OCI-LY1 (cell line): Measurements from ENCODE around the gene UGCG.

Experiments used
- H2AFZ ChIP-seq: fragments of 200-600 bp; sonication (generic), shearing (Covaris generic); 2 replicates; pipeline ENCODE4 v1.6.0; 2014; ENCODE audit warnings: antibody characterized with exemption, mild to moderate bottlenecking, low read length
- H3F3A ChIP-seq: fragments of 200-600 bp; sonication (generic), shearing (Covaris generic); 2 replicates; pipeline ENCODE4 v1.6.0; 2014; ENCODE audit warnings: mild to moderate bottlenecking, antibody characterized with exemption, low read length, moderate library complexity; ENCODE audit not compliant: insufficient read depth
- H3K27ac ChIP-seq: fragments of 200-600 bp; sonication (generic); 2 replicates; pipeline ENCODE4 v1.5.1; 2014; ENCODE audit warnings: low read length, mixed run types, mild to moderate bottlenecking, low read depth; ENCODE audit not compliant: poor library complexity, severe bottlenecking
- H3K27me3 ChIP-seq: fragments of 200-600 bp; sonication (generic); 2 replicates; pipeline ENCODE4 v1.6.0; 2014; ENCODE audit warnings: antibody characterized with exemption, mild to moderate bottlenecking, low read length, moderate library complexity; ENCODE audit not compliant: insufficient read depth
- H3K36me3 ChIP-seq: fragments of 200-600 bp; sonication (generic); 2 replicates; pipeline ENCODE4 v1.6.1; 2014; ENCODE audit warnings: mild to moderate bottlenecking, antibody characterized with exemption, low read length, moderate library complexity, mixed read lengths; ENCODE audit not compliant: insufficient read depth
- H3K4me1 ChIP-seq: fragments of 200-600 bp; sonication (generic); 2 replicates; pipeline ENCODE4 v1.5.1; 2014; ENCODE audit warnings: mild to moderate bottlenecking, low read length, moderate library complexity; ENCODE audit not compliant: insufficient read depth, severe bottlenecking
- H3K4me2 ChIP-seq: fragments of 200-600 bp; sonication (generic), shearing (Covaris generic); 2 replicates; pipeline ENCODE4 v1.6.1; 2014; ENCODE audit warnings: low read length
- H3K4me3 ChIP-seq: fragments of 200-600 bp; sonication (generic); 2 replicates; pipeline ENCODE4 v1.5.1; 2014; ENCODE audit warnings: low read length, low read depth, mild to moderate bottlenecking, mixed read lengths; ENCODE audit not compliant: poor library complexity, severe bottlenecking
- H3K79me2 ChIP-seq: fragments of 200-600 bp; shearing (Covaris generic); 2 replicates; pipeline ENCODE4 v1.6.1; 2016; ENCODE audit warnings: mixed run types, low read length, mixed read lengths; ENCODE audit not compliant: insufficient read depth
- H3K9ac ChIP-seq: fragments of 200-600 bp; sonication (generic), shearing (Covaris generic); 2 replicates; pipeline ENCODE4 v1.6.1; 2014; ENCODE audit warnings: mild to moderate bottlenecking, low read length, mixed read lengths
- H3K9me2 ChIP-seq: fragments of 200-600 bp; sonication (generic), shearing (Covaris generic); 2 replicates; pipeline ENCODE4 v1.6.1; 2014; ENCODE audit warnings: low read depth, mild to moderate bottlenecking, low read length, mixed read lengths
- H3K9me3 ChIP-seq: fragments of 200-600 bp; shearing (Covaris generic); 2 replicates; pipeline ENCODE4 v1.6.1; 2014; ENCODE audit warnings: low read length, mixed read lengths
- H4K20me1 ChIP-seq: fragments of 200-600 bp; sonication (generic), shearing (Covaris generic); 2 replicates; pipeline ENCODE4 v1.6.0; 2016; ENCODE audit warnings: mild to moderate bottlenecking, low read length; ENCODE audit not compliant: insufficient read depth
- CTCF ChIP-seq: fragments of 200-600 bp; sonication (generic), shearing (Covaris generic); IDR thresholded peaks from 2 replicates; pipeline ENCODE4 v1.5.1; 2017; ENCODE audit warnings: mild to moderate bottlenecking, antibody characterized with exemption, low read length, moderate library complexity, mixed read lengths
- EZH2 ChIP-seq: fragments of 200-600 bp; sonication (generic), shearing (Covaris generic); IDR thresholded peaks from 2 replicates; pipeline ENCODE4 v1.8.0; 2017; ENCODE audit warnings: borderline replicate concordance, mixed run types, mild to moderate bottlenecking, antibody characterized with exemption, low read length, moderate library complexity, mixed read lengths

UGCG gene

GRCh38 chr9:111907147-111907546 is 10.5 kb downstream of the UGCG start:
- TF ChIP-seq EZH2, result no peak
- TF ChIP-seq CTCF, result no peak
- no peak overlapping the region for H2AFZ ChIP-seq
- peaks cover 92% of the 10 kb centered on the region for H3K79me2 ChIP-seq
- H3K9me2 ChIP-seq, result no peaks in the 10 kb centered on the region
- no peak overlapping the region for H3K27ac ChIP-seq
- H3K36me3 ChIP-seq, result 0 out of 2 replicates have a peak, but pooled peaks cover 4% of the 10 kb centered on the region
- no peaks in the 10 kb centered on the region for H4K20me1 ChIP-seq
- no peak overlapping the region for H3K4me2 ChIP-seq
- H3K27me3 ChIP-seq, result no peaks in the 10 kb centered on the region
- no peaks in the 10 kb centered on the region for H3F3A ChIP-seq
- no peak overlapping the region for H3K4me3 ChIP-seq
- H3K4me1 ChIP-seq, result peaks cover 49% of the 10 kb centered on the region
- H3K9me3 ChIP-seq, result no peaks in the 10 kb centered on the region
- H3K9ac ChIP-seq, result no peak overlapping the region

GRCh38 chr9:111909444-111909843 is 12.8 kb downstream of the UGCG start:
- Histone ChIP-seq H3K4me2 (no peak overlapping the region), H3F3A (no peaks in the 10 kb centered on the region), H3K9me3 (no peaks in the 10 kb centered on the region), H3K27ac (peak overlapping the region; percentile 37), H4K20me1 (no peaks in the 10 kb centered on the region), H3K9ac (no peak overlapping the region), H3K4me3 (no peak overlapping the region), H3K79me2 (peaks cover 95% of the 10 kb centered on the region), H2AFZ (no peak overlapping the region), H3K4me1 (peaks cover 54% of the 10 kb centered on the region), H3K27me3 (no peaks in the 10 kb centered on the region), H3K9me2 (no peaks in the 10 kb centered on the region), H3K36me3 (0 out of 2 replicates have a peak, but pooled peaks cover 4% of the 10 kb centered on the region)
- no peak for TF ChIP-seq EZH2
- no peak for TF ChIP-seq CTCF

DNA sequence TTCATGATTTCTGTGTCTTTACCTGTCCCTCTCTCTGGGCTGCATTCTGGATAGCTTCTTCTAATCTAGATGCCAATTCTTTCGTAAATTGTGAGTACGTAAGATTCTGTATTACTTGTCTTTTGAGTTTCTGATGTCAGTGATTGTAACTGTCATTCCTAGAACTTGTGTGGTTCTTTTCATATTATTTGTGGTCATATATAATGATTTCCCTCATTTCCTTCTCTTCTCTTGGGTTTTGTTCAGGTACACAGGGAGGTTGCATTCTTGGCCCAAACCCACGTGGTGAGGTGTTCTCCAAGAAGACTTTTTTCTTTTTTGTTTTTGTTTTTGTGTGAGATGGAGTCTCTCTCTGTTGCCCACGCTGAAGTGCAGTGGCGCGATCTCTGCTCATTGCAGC is 13.8 kb downstream of the UGCG start:
- Histone ChIP-seq H3K9me3 (no peaks in the 10 kb centered on the region), H3K36me3 (0 out of 2 replicates have a peak, but pooled peaks cover 4% of the 10 kb centered on the region), H3K79me2 (peaks cover 90% of the 10 kb centered on the region), H3K27ac (peak overlapping the region; percentile 37), H3K9ac (no peak overlapping the region), H3K4me3 (no peak overlapping the region), H3K9me2 (no peaks in the 10 kb centered on the region), H3K27me3 (no peaks in the 10 kb centered on the region), H4K20me1 (no peaks in the 10 kb centered on the region), H3K4me2 (peak overlapping the region; percentile 8; the same call in 1 of the 2 replicates), H3F3A (no peaks in the 10 kb centered on the region), H2AFZ (no peak overlapping the region), H3K4me1 (peaks cover 57% of the 10 kb centered on the region)
- TF ChIP-seq EZH2 (no peak), CTCF (no peak)
